Upper lobe of left lung (tissue), 6 donors: ENCODE data around the gene ACTR1A. TPM values are rescaled to one million over a fixed set of nuclear protein-coding genes. Genes with fewer than 3 reads are reported as not detected.
"Not testable (repeated sequence)": the region's sequence is repeated elsewhere in the genome, so short reads cannot be mapped to it uniquely, and the experiment has no call there.

Source experiments
- ATAC-seq, 2 donors: fragments of 200-7000 bp; cut with Tn5 transposase; one replicate each; pipeline ENCODE4 v1.9.1; 2022; ENCODE audit warnings: mild to moderate bottlenecking in 2 of 2, moderate library complexity in 2 of 2; ENCODE audit not compliant: low FRiP score in 2 of 2
- DNase-seq, 2 donors: peaks; one replicate each; pipeline ENCODE4 v3.0.0-alpha.2; 2019 to 2020
- H3K27ac ChIP-seq, 4 donors: fragments of 200-600 bp; sonication (generic); one replicate each; pipeline ENCODE4 v1.5.1; 2016 to 2019
- H3K27me3 ChIP-seq, 4 donors: fragments of 200-600 bp; sonication (generic); one replicate each; pipeline ENCODE4 v1.5.1; 2017 to 2019
- H3K36me3 ChIP-seq, 4 donors: fragments of 200-600 bp; sonication (generic); one replicate each; pipeline ENCODE4 v1.5.1; 2016 to 2019
- H3K4me1 ChIP-seq, 4 donors: fragments of 200-600 bp; sonication (generic); one replicate each; pipeline ENCODE4 v1.5.1; 2018 to 2019
- H3K4me3 ChIP-seq, 4 donors: fragments of 200-600 bp; sonication (generic); one replicate each; pipeline ENCODE4 v1.5.1; 2017 to 2019; ENCODE audit warnings: mild to moderate bottlenecking in 2 of 4, moderate library complexity in 1 of 4
- H3K9me3 ChIP-seq, 4 donors: fragments of 200-600 bp; sonication (generic); one replicate each; pipeline ENCODE4 v1.5.1; 2018 to 2019
- CTCF ChIP-seq, 6 experiments: fragments of 450-650 bp in 4 of 6; fragments of 200-600 bp in 2 of 6; sonication (generic) in 2 of 6; IDR thresholded peaks; one replicate each; pipeline ENCODE4 v1.5.1; 2016 to 2019; ENCODE audit warnings: antibody characterized with exemption in 6 of 6
- EP300 ChIP-seq, 4 donors: sonication (generic); formaldehyde crosslinking; IDR thresholded peaks; one replicate each; pipeline ENCODE4 v1.5.1; 2017; ENCODE audit warnings: antibody characterized with exemption in 4 of 4, control low read depth in 2 of 4
- POLR2A ChIP-seq, 4 donors: fragments of 450-650 bp; IDR thresholded peaks; one replicate each; pipeline ENCODE4 v1.5.1; 2016 to 2017; ENCODE audit warnings: antibody characterized with exemption in 4 of 4, mild to moderate bottlenecking in 2 of 4
- POLR2AphosphoS5 ChIP-seq, 2 donors: sonication (generic); formaldehyde crosslinking; IDR thresholded peaks; one replicate each; pipeline ENCODE4 v1.5.1; 2017; ENCODE audit warnings: antibody characterized with exemption in 2 of 2
- WGBS, 2 donors: methylation state at CpG; one replicate each; pipeline ENCODE4 v1.1.5; 2017 to 2018; 5-methylcytosine and 5-hydroxymethylcytosine counted together
- total RNA-seq, 6 donors: library from RNA; depleted of rRNA in 4 of 6; stranded (reverse); fragments of >200 nt in 4 of 6; gene quantifications; one replicate each; pipeline versions ENCODE4 v1.1.0 to v1.2.1, GENCODE V29; 2016 to 2021
- donor health status: DM: no; HTN: no; CAD: no; lungs with moderate emphysema.
- donor health status: DM: no; HTN: yes; CAD: no; lungs with severe emphysema.

ACTR1A gene
- total RNA-seq, 6 donors from 2014 or later = 54.5 to 126 (median 93.2) TPM

GRCh38 chr10:102537367-102537766 is 34.9 kb upstream of the ACTR1A start:
- no peak for ATAC-seq
- no peak for TF ChIP-seq EP300 (IDR thresholded peaks at IDR 0.05)
- no peak for TF ChIP-seq POLR2A (IDR thresholded peaks at IDR 0.05)
- TF ChIP-seq POLR2AphosphoS5 (IDR thresholded peaks at IDR 0.05) = no peak
- TF ChIP-seq CTCF (IDR thresholded peaks at IDR 0.05) = no peak
- Histone ChIP-seq H3K27me3 (no peaks in the 10 kb centered on the region), H3K36me3 (peaks cover 0 to 3% (median 0%) of the 10 kb centered on the region in 4 donors), H3K4me1 (no peaks in the 10 kb centered on the region), H3K27ac (no peak overlapping the region), H3K9me3 (no peaks in the 10 kb centered on the region), H3K4me3 (no peak overlapping the region)
- DNase-seq = no peak

- Histone ChIP-seq H3K9me3 (no peaks in the 10 kb centered on the region), H3K27me3 (no peaks in the 10 kb centered on the region), H3K36me3 (peaks cover 0 to 3% (median 0%) of the 10 kb centered on the region in 4 donors), H3K4me1 (no peaks in the 10 kb centered on the region), H3K4me3 (no peak overlapping the region), H3K27ac (no peak overlapping the region)
- ATAC-seq = no peak
- TF ChIP-seq CTCF (IDR thresholded peaks at IDR 0.05) (no peak), POLR2AphosphoS5 (IDR thresholded peaks at IDR 0.05) (no peak), POLR2A (IDR thresholded peaks at IDR 0.05) (no peak), EP300 (IDR thresholded peaks at IDR 0.05) (no peak)
- no peak for DNase-seq
- 92 to 97% methylated on average over 6 to 7 of the region's 7 CpGs for whole genome bisulfite sequencing, 2 donors
Measured at GRCh38 chr10:102535481-102536147, 33.1 kb upstream of the ACTR1A start.

- not testable (repeated sequence) for DNase-seq, H3K4me1 ChIP-seq, H3K27me3 ChIP-seq, H3K4me3 ChIP-seq, ATAC-seq, H3K27ac ChIP-seq, H3K36me3 ChIP-seq, H3K9me3 ChIP-seq
- 93 to 97% methylated on average over 9 of the region's 9 CpGs for WGBS, 2 donors
Measured at GRCh38 chr10:102534966-102535365, 32.5 kb upstream of the ACTR1A start.

- 81 to 90% methylated on average over 13 of the region's 13 CpGs for WGBS, 2 donors
- Histone ChIP-seq H3K27ac (no peak overlapping the region), H3K9me3 (no peaks in the 10 kb centered on the region), H3K27me3 (no peaks in the 10 kb centered on the region), H3K4me3 (no peak overlapping the region), H3K36me3 (peaks cover 0 to 3% (median 0%) of the 10 kb centered on the region in 4 donors), H3K4me1 (no peaks in the 10 kb centered on the region)
- TF ChIP-seq EP300 (IDR thresholded peaks at IDR 0.05) = no peak
- TF ChIP-seq POLR2A (IDR thresholded peaks at IDR 0.05) = no peak
- TF ChIP-seq CTCF (IDR thresholded peaks at IDR 0.05) = no peak
- TF ChIP-seq POLR2AphosphoS5 (IDR thresholded peaks at IDR 0.05) = no peak
- DNase-seq = no peak
- ATAC-seq = peak in 1 of 2 donors; percentile 65
Measured at GRCh38 chr10:102534333-102534732, 31.8 kb upstream of the ACTR1A start.

GRCh38 chr10:102527546-102527945 is 25.0 kb upstream of the ACTR1A start:
- WGBS, 2 donors = 94 to 95% methylated on average over 2 of the region's 2 CpGs
- Histone ChIP-seq H3K27ac (no peak overlapping the region), H3K27me3 (no peaks in the 10 kb centered on the region), H3K36me3 (peaks cover 0 to 5% (median 0%) of the 10 kb centered on the region in 4 donors), H3K4me3 (no peak overlapping the region), H3K9me3 (no peaks in the 10 kb centered on the region), H3K4me1 (no peaks in the 10 kb centered on the region)
- no peak for ATAC-seq
- no peak for DNase-seq
- TF ChIP-seq CTCF (IDR thresholded peaks at IDR 0.05) (no peak), POLR2AphosphoS5 (IDR thresholded peaks at IDR 0.05) (no peak), EP300 (IDR thresholded peaks at IDR 0.05) (no peak), POLR2A (IDR thresholded peaks at IDR 0.05) (no peak)
